ENCODE measurements around the gene PTPRN2.

Gene PTPRN2

DNA sequence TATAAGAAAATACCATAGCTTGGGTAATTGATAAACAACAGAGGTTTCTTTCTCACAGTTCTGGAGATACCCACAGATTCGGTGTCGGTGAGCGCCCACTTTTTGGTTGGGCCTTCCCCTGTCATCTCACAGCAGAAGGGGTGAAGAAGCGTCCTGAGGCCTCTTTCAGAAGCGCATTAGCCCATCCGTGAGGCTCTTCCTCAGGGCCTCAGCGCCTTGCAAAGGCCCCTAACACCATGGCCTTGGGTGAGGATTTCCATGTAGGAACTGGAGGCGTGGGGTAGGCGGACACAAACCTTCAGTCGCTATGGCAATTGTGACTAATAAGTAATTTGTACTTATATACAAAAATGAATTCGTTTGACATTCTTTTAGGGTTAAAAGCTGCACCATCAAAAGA is 316.0 kb downstream of the PTPRN2 start:
- no peak for DNase-seq

DNA sequence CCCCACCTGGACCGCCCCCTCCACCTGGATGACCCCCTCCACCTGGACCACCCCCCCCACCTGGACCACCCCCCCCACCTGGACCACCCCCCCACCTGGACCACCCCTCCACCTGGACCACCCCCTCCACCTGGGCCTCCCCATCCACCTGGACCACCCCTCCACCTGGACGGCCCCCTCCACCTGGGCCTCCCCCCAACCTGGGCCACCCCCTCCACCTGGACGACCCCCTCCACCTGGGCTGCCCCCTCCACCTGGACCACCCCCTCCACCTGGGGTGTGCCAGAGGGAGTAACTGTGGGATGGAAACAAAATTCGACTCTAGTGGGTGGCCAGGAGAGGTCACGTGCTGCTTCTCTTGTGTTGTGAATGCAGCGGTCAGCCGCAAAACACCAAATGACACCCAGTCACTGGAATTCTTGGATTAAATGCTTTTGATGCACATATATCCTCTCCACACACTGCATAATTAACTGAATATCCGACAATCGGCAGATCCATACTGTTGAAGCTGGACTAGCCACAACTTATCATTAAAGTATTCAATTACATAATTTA is 316.7 kb downstream of the PTPRN2 start:
- no peak for DNase-seq

GRCh38 chr7:158270106-158270775 is 317.4 kb downstream of the PTPRN2 start:
- no peak for DNase-seq

- no peak for DNase-seq
These were observed 318.6 kb downstream of the PTPRN2 start for GRCh38 chr7:158268816-158269535.

DNA sequence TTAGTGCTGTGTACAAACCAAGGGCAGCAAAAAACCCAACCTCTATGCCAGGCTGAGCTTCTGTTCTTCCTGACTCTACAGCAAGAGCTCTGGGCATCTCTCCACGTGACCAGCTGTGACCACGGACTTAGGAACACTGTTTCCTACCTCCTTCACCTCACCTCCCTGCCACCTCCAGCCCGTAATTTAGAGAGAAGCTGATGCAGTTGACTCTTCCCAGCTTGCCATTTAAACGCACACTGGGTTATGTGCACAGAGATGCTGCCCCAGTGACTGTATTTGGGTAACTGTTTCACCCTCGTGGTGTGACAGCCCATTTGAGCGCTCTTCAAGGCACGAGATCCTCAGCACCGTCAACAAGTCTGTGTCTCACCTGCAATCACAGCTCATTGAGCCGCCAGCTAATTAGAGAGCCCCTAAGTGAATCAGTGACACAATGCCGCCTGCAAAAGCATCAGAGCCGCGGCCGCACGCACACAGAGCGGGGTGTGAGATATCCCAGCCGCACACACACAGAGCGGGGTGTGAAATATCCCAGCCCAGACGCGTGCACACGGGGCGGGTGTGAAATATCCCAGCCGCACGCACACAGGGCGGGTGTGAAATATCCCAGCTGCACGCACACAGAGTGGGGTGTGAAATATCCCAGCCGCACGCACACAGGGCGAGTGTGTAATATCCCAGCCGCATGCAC is 319.7 kb downstream of the PTPRN2 start:
- no peak for DNase-seq

DNA sequence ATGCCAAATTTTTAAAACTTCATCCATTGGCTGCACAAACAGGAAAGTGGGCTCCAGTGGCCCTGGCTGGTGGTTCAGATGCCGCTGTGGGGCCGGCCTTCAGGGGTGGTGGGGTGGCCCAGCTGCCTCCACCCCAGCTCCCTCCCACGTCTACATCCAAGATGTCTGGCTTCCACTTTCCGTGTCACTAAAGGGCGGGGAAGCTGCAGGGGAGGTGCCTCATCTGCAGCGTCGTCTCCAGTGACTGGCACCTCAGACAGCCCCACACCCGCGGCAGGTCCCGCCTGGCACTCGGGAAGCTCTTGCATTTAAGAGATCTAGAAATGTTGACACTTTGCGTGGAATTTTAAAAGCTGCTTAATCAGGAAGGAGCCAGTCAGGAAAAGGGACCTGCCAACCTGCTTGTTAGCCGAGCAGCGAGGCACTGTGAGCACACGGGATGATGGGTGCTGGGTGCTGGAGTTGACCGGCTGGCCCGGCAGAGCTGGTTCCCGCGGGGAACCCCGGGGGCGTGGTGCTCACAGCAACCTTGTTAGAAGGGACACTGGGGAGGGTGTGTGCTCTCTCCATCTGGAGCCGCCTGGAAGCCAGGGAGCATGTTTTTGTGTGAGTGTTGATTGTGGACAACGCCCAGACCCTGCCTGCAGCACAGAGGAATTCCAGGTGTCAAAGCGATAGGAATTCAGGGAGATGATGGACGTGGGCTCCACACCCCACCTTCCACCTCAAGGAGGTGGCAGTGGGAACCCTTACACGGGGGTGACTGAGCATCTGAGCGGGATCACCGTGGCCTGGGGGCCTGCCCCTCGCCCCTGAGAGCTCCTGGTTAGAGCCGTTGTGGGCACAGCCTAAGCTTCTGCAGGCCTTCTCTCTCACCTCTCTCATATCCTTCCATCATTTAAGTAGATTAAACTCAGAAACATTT is 320.5 kb downstream of the PTPRN2 start:
- no peak for DNase-seq

DNA sequence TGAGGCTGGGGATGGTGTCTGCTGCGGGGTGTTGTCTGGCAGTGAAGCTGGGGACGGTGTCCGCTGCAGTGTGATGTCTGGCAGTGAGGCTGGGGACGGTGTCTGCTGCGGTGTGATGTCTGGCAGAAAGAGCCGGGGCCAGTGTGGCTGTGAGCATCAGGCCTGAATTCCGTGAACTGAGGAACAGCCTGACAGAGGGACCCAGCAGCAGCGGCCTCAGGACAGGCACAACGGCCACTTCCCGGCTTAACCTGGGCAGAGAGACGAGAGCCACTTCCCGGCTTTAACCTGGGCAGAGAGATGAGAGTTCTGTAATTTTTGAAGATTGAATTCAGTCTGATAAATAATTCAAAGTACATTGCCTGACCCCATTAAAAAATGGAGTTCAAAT is 321.2 kb downstream of the PTPRN2 start:
- DNase-seq = no peak

GRCh38 chr7:158265743-158266080 is 321.9 kb downstream of the PTPRN2 start:
- no peak for DNase-seq

DNA sequence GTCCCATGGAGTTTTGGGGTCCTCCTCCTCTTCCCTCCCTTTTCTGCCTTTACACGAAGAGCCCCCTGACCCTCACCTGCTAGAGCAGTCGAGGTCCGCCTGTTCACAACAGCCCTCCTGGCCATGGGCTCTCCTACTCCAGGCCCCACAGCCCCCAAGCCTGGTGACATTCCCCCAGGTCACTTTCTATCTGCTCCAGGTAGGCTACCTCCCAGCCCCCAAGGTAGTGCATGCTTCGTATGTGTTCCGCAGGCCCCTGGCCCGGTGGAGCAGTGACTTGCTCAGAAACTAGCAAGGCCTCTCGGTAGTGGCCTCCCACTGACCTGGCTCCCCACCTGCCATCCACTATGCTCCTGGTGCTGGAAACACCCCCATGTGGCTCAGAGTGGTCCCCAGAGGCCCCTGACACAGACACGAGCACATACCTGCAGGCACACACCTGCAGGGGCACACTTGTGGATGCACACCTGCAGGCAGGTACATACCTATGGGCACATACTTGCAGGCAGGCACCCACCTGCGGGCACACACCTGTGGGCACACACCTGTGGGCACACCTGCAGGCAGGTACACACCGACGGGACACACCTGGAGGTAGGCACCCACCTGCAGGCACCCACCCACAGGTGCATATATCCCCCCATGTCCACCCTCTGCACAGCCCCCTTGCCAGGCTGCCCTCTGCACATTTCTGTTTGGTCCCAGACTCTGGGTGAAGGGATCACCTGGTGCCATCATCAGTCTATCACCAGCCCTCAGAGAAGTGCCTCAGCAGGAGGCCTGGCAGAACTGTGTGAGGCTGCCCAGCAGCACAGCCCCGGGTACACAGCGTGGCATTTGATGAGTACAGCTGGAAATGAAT is 322.5 kb downstream of the PTPRN2 start:
- no peak for DNase-seq

GRCh38 chr7:158263964-158264748 is 323.5 kb downstream of the PTPRN2 start:
- no peak for DNase-seq

DNA sequence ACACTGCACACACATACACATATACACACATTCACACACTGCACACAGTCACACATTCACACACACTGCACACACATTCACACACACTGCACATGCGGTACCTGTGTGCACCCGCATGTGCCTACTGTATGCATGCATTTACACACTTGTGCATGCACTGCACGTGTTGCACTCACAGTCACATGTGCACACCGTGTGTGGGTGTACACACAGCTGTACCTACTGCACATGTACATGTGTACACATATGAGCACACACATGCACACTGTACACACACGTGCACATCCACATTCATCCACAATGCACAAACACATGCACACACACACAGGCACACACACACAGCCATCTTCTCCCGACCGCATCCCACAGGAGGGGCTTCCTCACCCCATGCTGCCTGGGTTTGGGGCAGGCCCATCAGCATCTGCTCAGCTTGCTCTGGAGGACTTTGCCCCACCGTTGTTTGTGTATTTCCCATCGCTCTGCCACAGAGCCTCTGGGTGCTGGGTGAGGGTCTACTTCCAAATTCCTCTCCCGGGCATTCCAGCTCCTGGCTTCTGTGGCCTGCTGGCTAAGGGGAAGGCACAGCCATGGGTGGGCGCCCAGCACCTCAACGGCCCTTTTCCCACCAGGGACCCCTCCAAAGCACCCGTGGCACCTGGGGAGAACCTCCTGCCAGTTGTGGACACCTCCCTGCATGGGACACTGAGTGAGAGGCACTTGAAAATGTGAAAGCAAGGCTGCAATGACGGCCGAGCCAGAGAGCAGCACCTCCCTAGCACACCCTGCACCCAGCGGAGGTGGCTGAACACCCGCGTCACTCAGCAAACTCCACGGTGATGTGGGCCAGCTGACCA is 324.3 kb downstream of the PTPRN2 start:
- DNase-seq = no peak

GRCh38 chr7:158262284-158263109 is 325.1 kb downstream of the PTPRN2 start:
- DNase-seq = no peak

- DNase-seq = no peak
These were observed 326.0 kb downstream of the PTPRN2 start for GRCh38 chr7:158261362-158262235.

GRCh38 chr7:158260567-158261361 is 326.9 kb downstream of the PTPRN2 start:
- DNase-seq = no peak

DNA sequence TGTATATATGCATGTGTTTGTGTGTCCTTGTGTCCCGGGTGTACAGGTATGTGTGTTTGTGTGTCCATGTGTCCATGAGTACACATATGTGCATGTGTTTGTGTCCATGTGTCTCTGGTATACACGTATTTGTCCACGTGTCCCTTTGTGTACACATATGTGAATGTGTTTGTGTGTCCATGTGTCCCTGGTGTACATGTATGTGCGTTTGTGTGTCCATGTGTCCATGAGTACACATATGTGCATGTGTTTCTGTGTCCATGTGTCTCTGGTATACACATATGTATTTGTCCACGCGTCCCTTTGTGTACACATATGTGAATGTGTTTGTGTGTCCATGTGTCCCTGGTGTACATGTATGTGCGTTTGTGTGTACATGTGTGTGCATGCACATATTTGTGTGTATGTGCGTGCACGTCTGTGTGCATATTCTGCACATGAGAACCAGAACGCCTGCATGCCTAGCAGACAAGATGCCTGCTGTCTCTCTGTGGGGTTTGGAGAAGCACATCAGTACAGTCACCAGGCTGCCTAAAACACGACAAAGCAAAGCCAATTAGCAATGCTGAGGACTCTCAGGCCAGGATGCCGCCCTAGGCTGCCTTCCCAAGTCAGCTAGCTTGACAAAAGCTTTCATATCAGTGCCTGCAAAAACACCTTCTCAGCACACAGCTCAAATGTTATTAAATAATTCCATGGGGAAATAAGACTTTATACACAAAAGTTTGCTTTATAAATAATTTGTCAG is 327.8 kb downstream of the PTPRN2 start:
- no peak for DNase-seq

DNA sequence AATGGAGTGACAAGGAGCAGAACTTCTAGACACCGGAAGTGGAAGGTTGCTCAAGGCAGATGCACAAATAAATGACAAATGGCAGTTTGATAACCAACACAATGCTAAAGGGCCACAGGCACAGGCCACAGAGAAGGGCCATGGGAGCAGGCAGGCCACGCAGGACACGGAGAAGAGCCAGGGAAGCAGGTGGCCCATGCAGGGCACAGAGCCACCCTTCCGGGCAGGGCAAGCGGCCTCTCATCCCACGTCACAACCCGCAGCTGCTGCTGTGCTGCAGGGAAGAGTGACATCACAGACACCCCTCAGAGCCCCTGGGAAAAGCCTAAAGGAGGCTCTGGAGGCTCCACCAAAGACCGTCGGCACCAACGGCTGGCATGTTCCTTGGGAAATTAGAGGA is 328.5 kb downstream of the PTPRN2 start:
- no peak for DNase-seq

Measured in NCI-H1417 treated with DMSO at 0.1 percent for 48 hours (cell line).